Smooth muscle cell (in vitro differentiated cells): ENCODE measurements around the gene ROBO1. TPM values are rescaled to one million over a fixed set of nuclear protein-coding genes. Genes with fewer than 3 reads are reported as not detected.
A peak's percentile ranks its signal among the peaks of the same experiment; 100 is the strongest.
"Not testable (repeated sequence)": the region's sequence is repeated elsewhere in the genome, so short reads cannot be mapped to it uniquely, and the experiment has no call there.

Source experiments
- DNase-seq: peaks from one replicate; lab custom pipeline; 2025; ENCODE audit not compliant: unreplicated experiment; lab: John Stamatoyannopoulos, UW
- H2AFZ ChIP-seq: fragments of 200-600 bp; sonication (generic); 2 replicates; pipeline ENCODE4 v1.6.0; 2016; ENCODE audit warnings: antibody characterized with exemption, low read depth, mild to moderate bottlenecking
- H3F3A ChIP-seq: fragments of 200-600 bp; sonication (generic); 2 replicates; pipeline ENCODE4 v1.6.0; 2017; ENCODE audit warnings: antibody characterized with exemption, low read depth
- H3K27ac ChIP-seq: fragments of 200-600 bp; sonication (generic); 2 replicates; pipeline ENCODE4 v1.5.1; 2016; ENCODE audit warnings: low read depth, mild to moderate bottlenecking
- H3K27me3 ChIP-seq: fragments of 200-600 bp; sonication (generic); 2 replicates; pipeline ENCODE4 v1.6.1; 2016; ENCODE audit warnings: low read depth, mild to moderate bottlenecking
- H3K36me3 ChIP-seq: fragments of 200-600 bp; sonication (generic); 2 replicates; pipeline ENCODE4 v1.5.1; 2016; ENCODE audit warnings: low read depth
- H3K4me1 ChIP-seq: fragments of 200-600 bp; sonication (generic); 2 replicates; pipeline ENCODE4 v1.5.1; 2016; ENCODE audit warnings: low read depth
- H3K4me2 ChIP-seq: fragments of 200-600 bp; sonication (generic); 2 replicates; pipeline ENCODE4 v1.6.0; 2016; ENCODE audit warnings: mild to moderate bottlenecking
- H3K4me3 ChIP-seq: fragments of 200-600 bp; sonication (generic); 2 replicates; pipeline ENCODE4 v1.5.1; 2016; ENCODE audit warnings: mild to moderate bottlenecking
- H3K79me2 ChIP-seq: fragments of 200-600 bp; sonication (generic); 2 replicates; pipeline ENCODE4 v1.6.0; 2016; ENCODE audit warnings: low read depth, mild to moderate bottlenecking
- H3K9ac ChIP-seq: fragments of 200-600 bp; sonication (generic); 2 replicates; pipeline ENCODE4 v1.6.0; 2016; ENCODE audit warnings: low read depth
- H3K9me3 ChIP-seq: fragments of 200-600 bp; sonication (generic); replicated peaks from 2 replicates; pipeline ENCODE4 v1.5.1; 2016; ENCODE audit warnings: low read depth
- H4K20me1 ChIP-seq: fragments of 200-600 bp; sonication (generic); 2 replicates; pipeline ENCODE4 v1.6.0; 2016; ENCODE audit warnings: low read depth
- WGBS: methylation state at CpG from one replicate; pipeline ENCODE4 v1.1.7; 2016; ENCODE audit warnings: low lambda C conversion rate; 5-methylcytosine and 5-hydroxymethylcytosine counted together
- polyA plus RNA-seq: library from polyadenylated mRNA; unstranded; fragments of >200 nt; fragmentation: Nextera tagmentation; extraction: Ambion mirVana; gene quantifications from 2 replicates; pipeline ENCODE4 v1.2.1, GENCODE V29; 2016
- total RNA-seq: library from RNA; depleted of rRNA; stranded (reverse); fragments of >200 nt; gene quantifications from 2 replicates; pipeline ENCODE4 v1.2.3, GENCODE V29; 2014
- TF ChIP-seq, protein P1 (sequence below): fragments of 200-600 bp; sonication (generic); IDR thresholded peaks from 2 replicates; pipeline ENCODE4 v1.5.1; 2017; ENCODE audit warnings: borderline replicate concordance, mild to moderate bottlenecking, antibody characterized with exemption; ENCODE audit not compliant: insufficient read depth, poor library complexity, severe bottlenecking

Gene ROBO1
- total and polyA plus RNA-seq, 2 experiments from 2014 or later: 30.5 to 79.5 TPM

DNA sequence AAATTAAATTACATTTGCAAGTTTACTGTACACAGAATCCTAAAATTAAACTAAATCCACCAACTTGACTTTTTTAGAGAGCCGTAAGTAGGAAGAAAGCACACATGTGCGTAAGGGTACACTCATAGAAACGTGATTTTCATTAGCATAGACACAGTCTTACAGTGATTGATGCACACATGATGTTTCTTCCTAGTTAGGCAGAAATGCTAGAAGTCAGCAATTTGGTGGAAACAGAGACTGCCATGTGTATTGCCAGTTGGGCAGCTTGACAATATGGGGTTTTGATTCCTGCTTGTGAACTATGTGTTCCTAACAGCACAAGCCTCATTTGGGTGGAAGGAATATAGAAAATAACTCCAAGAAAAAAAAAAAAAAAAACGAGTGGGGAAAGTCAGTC lies 878.5 kb downstream of the ROBO1 start:
- WGBS: 92% methylated on average over 4 of the region's 4 CpGs
- TF ChIP-seq, protein P1, sequence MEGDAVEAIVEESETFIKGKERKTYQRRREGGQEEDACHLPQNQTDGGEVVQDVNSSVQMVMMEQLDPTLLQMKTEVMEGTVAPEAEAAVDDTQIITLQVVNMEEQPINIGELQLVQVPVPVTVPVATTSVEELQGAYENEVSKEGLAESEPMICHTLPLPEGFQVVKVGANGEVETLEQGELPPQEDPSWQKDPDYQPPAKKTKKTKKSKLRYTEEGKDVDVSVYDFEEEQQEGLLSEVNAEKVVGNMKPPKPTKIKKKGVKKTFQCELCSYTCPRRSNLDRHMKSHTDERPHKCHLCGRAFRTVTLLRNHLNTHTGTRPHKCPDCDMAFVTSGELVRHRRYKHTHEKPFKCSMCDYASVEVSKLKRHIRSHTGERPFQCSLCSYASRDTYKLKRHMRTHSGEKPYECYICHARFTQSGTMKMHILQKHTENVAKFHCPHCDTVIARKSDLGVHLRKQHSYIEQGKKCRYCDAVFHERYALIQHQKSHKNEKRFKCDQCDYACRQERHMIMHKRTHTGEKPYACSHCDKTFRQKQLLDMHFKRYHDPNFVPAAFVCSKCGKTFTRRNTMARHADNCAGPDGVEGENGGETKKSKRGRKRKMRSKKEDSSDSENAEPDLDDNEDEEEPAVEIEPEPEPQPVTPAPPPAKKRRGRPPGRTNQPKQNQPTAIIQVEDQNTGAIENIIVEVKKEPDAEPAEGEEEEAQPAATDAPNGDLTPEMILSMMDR: no peak
- Histone ChIP-seq H3K27me3 (no peaks in the 10 kb centered on the region), H3K4me2 (no peak overlapping the region), H3K79me2 (peaks cover 39% of the 10 kb centered on the region), H3K9me3 (no peaks in the 10 kb centered on the region), H3K36me3 (no peaks in the 10 kb centered on the region), H3K4me1 (peaks cover 21% of the 10 kb centered on the region), H3K4me3 (no peak overlapping the region), H4K20me1 (peaks cover 13% of the 10 kb centered on the region), H3F3A (no peaks in the 10 kb centered on the region), H3K27ac (no peak overlapping the region), H2AFZ (no peak overlapping the region), H3K9ac (no peak overlapping the region)
- no peak for DNase-seq

DNA sequence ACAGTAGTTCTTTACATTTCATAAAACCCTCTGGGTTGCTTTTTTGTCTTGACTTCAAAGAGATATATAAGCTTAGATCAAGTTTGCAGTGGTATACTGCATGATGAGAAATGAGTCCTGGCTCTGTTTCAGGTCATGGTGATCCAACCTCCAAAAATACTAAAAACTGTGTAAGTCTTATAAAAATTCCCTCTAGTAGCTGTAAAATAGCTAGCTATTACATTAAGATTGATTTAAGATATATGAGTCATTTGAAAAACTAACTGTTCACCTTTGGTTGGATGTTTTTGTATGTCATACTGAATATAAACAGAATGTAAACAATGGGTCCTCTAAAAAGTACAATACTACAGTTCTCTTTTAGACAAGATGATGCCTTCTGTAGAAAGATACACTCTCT lies 879.2 kb downstream of the ROBO1 start:
- H3K4me2 ChIP-seq: no peak overlapping the region
- peaks cover 35% of the 10 kb centered on the region for H3K79me2 ChIP-seq
- no peaks in the 10 kb centered on the region for H3K27me3 ChIP-seq
- no peak overlapping the region for H3K27ac ChIP-seq
- H3K9me3 ChIP-seq: no peaks in the 10 kb centered on the region
- no peak overlapping the region for H2AFZ ChIP-seq
- H3K9ac ChIP-seq: no peak overlapping the region
- peaks cover 18% of the 10 kb centered on the region for H3K4me1 ChIP-seq
- no peak for DNase-seq
- H3K4me3 ChIP-seq: no peak overlapping the region
- H3K36me3 ChIP-seq: no peaks in the 10 kb centered on the region
- no peaks in the 10 kb centered on the region for H3F3A ChIP-seq
- TF ChIP-seq, protein P1: no peak
- H4K20me1 ChIP-seq: peaks cover 20% of the 10 kb centered on the region

DNA sequence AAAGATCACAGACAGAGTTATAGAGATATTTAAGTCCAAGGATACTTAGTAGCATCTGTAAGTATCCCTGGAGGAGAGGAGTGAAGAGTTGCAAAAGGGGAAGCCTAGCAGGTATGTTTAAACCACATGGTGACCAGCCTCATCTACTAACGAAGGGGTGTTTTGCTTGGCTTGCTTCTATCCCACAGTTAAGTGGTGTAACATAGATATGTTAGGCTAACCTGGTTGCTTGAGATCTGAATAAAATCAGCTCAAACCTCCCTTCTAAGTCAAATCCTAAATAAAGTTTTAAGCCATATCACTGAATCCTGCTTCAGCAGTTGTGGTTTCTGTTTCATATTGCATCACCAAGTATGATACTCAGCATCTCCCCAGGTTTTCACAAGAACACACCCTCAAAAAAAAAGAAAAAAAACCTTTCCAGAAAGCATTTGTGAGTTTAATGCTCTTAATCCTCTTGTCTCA lies 880.2 kb downstream of the ROBO1 start:
- H3K36me3 ChIP-seq: no peaks in the 10 kb centered on the region
- H3K4me3 ChIP-seq: no peak overlapping the region
- DNase-seq: no peak
- TF ChIP-seq, protein P1: no peak
- peaks cover 17% of the 10 kb centered on the region for H4K20me1 ChIP-seq
- no peak overlapping the region for H3K9ac ChIP-seq
- peak overlapping the region; percentile 5 for H3K4me2 ChIP-seq
- H3K79me2 ChIP-seq: peaks cover 38% of the 10 kb centered on the region
- 60% methylated on average over 1 of the region's 1 CpG for WGBS
- H3K9me3 ChIP-seq: no peaks in the 10 kb centered on the region
- H3F3A ChIP-seq: no peaks in the 10 kb centered on the region
- H3K27ac ChIP-seq: peak overlapping the region; percentile 63
- H2AFZ ChIP-seq: no peak overlapping the region
- peaks cover 13% of the 10 kb centered on the region for H3K4me1 ChIP-seq
- H3K27me3 ChIP-seq: no peaks in the 10 kb centered on the region

DNA sequence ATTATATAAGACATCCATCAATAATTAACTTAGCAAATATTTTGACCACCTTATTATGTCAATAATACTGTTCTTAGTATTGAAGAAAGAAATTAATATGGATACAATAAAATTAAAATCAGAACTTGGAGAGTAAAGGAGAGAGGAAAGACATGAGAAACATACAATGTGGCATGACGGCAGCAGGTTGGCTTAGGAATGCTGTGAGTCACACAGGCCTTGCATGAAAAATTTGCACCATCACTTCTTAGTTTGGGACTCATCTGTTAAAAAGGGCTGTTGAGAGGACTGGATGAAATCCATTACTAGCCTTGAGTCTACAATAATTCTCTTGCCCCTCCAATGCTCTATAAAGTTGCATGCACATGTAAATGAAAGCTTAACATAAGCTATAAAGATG lies 880.8 kb downstream of the ROBO1 start:
- Histone ChIP-seq H3K4me1 (peaks cover 13% of the 10 kb centered on the region), H3K27me3 (no peaks in the 10 kb centered on the region), H4K20me1 (peaks cover 17% of the 10 kb centered on the region), H3K4me2 (peak overlapping the region; percentile 5), H3K36me3 (no peaks in the 10 kb centered on the region), H3K4me3 (no peak overlapping the region), H3K27ac (peak overlapping the region; percentile 63), H3K9ac (no peak overlapping the region), H3K79me2 (peaks cover 36% of the 10 kb centered on the region), H3F3A (no peaks in the 10 kb centered on the region), H3K9me3 (no peaks in the 10 kb centered on the region), H2AFZ (no peak overlapping the region)
- WGBS: 10% methylated on average over 1 of the region's 1 CpG
- DNase-seq: no peak
- TF ChIP-seq, protein P1: no peak

DNA sequence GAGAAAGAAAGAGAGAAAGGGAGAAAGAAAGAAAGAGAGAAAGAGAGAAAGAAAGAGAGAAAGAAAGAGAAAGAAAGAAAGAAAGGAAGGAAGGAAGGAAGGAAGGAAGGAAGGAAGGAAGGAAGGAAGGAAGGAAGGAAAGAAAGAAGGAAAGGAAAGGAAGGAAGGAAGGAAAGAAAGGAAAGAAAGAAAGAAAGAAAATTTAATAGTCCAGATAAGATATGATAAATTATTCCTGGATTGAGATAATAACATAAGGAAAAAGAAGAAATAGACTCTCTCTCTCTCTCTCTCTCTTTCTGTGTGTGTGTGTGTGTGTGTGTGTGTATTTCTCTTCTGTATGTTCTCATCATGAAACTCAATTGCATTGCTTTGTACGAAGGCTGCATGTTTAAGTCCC lies 883.2 kb downstream of the ROBO1 start:
- H4K20me1 ChIP-seq: peaks cover 17% of the 10 kb centered on the region
- not testable (repeated sequence) for H3K36me3 ChIP-seq, H3K9me3 ChIP-seq, H3K9ac ChIP-seq, DNase-seq, H3K27ac ChIP-seq, H3F3A ChIP-seq, H3K27me3 ChIP-seq, H2AFZ ChIP-seq, H3K4me3 ChIP-seq, H3K4me2 ChIP-seq
- H3K79me2 ChIP-seq: peaks cover 38% of the 10 kb centered on the region
- H3K4me1 ChIP-seq: peaks cover 31% of the 10 kb centered on the region
- 79% methylated on average over 1 of the region's 1 CpG for WGBS
